ENCODE measurements around the gene PARD6G.

- TF ChIP-seq, protein P1, sequence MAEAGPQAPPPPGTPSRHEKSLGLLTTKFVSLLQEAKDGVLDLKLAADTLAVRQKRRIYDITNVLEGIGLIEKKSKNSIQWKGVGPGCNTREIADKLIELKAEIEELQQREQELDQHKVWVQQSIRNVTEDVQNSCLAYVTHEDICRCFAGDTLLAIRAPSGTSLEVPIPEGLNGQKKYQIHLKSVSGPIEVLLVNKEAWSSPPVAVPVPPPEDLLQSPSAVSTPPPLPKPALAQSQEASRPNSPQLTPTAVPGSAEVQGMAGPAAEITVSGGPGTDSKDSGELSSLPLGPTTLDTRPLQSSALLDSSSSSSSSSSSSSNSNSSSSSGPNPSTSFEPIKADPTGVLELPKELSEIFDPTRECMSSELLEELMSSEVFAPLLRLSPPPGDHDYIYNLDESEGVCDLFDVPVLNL (CRISPR knock-in tag; IDR thresholded peaks at IDR 0.05; ENCODE audit: borderline replicate concordance, low read depth): no peak
- TF ChIP-seq JAZF1 (CRISPR knock-in tag; IDR thresholded peaks at IDR 0.05): no peak
- TF ChIP-seq ZNF396 (CRISPR knock-in tag; IDR thresholded peaks at IDR 0.05; ENCODE audit: borderline replicate concordance): no peak
- no peak for TF ChIP-seq CTCF (IDR thresholded peaks at IDR 0.05)
- no peak for TF ChIP-seq ETV6 (CRISPR knock-in tag; IDR thresholded peaks at IDR 0.05)
- TF ChIP-seq TEAD1 (CRISPR knock-in tag; IDR thresholded peaks at IDR 0.05): no peak
- TF ChIP-seq ZSCAN18 (CRISPR knock-in tag; IDR thresholded peaks at IDR 0.05): no peak
- TF ChIP-seq, protein P2, sequence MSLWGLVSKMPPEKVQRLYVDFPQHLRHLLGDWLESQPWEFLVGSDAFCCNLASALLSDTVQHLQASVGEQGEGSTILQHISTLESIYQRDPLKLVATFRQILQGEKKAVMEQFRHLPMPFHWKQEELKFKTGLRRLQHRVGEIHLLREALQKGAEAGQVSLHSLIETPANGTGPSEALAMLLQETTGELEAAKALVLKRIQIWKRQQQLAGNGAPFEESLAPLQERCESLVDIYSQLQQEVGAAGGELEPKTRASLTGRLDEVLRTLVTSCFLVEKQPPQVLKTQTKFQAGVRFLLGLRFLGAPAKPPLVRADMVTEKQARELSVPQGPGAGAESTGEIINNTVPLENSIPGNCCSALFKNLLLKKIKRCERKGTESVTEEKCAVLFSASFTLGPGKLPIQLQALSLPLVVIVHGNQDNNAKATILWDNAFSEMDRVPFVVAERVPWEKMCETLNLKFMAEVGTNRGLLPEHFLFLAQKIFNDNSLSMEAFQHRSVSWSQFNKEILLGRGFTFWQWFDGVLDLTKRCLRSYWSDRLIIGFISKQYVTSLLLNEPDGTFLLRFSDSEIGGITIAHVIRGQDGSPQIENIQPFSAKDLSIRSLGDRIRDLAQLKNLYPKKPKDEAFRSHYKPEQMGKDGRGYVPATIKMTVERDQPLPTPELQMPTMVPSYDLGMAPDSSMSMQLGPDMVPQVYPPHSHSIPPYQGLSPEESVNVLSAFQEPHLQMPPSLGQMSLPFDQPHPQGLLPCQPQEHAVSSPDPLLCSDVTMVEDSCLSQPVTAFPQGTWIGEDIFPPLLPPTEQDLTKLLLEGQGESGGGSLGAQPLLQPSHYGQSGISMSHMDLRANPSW (CRISPR knock-in tag; conservative IDR thresholded peaks at IDR 0.05; ENCODE audit: low read depth): no peak
- no peak for TF ChIP-seq NFE2L1 (CRISPR knock-in tag; IDR thresholded peaks at IDR 0.05)
- TF ChIP-seq ZNF121 (CRISPR knock-in tag; IDR thresholded peaks at IDR 0.05): no peak
Observed at GRCh38 chr18:80129672-80130367, 117.5 kb downstream of the PARD6G start.
